ENCODE measurements around the gene IGLL1.

DNA sequence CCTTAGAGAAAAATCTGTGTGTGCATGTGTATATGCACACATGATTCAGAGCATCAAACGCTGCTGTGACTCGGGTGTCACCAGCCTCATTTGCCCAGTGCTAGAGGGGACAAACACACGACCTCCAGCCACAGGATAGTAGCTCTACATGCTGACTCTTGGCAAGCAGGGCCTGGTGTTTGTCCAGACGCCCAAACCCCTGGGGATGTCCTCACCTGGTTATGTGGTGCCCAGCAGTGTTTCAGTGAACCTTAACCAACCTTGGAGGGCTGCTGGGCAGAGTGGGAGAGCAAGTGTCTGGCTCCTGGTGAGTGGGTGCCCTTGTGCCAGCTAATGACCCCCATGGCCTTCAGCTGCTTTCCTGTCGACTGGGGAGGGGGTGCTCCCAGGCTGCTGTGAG is 26.7 kb downstream of the IGLL1 start:
- no peak for TF ChIP-seq CHD2 (IDR thresholded peaks at IDR 0.05; ENCODE audit: low read length, partially characterized antibody)
- TF ChIP-seq CTCF (IDR thresholded peaks at IDR 0.05) = no peak

All from SK-N-SH (cell line).